Retinal pigment epithelial cell (primary cell): Measurements from ENCODE around the gene FAM193B.
"Not testable (repeated sequence)": the region's sequence is repeated elsewhere in the genome, so short reads cannot be mapped to it uniquely, and the experiment has no call there.

Source experiments
- DNase-seq: peaks from one replicate; pipeline ENCODE4 v3.0.0-alpha.2; 2010; ENCODE audit warnings: low read depth
- H3K4me3 ChIP-seq: 2 replicates; pipeline ENCODE4 v1.5.1; 2011; ENCODE audit warnings: mild to moderate bottlenecking, low read length, control low read depth, moderate library complexity
- CTCF ChIP-seq: conservative IDR thresholded peaks from 2 replicates; pipeline ENCODE4 v1.5.1; 2011; ENCODE audit warnings: low read depth, low read length, control low read depth, inconsistent platforms

The FAM193B gene

GRCh38 chr5:177490311-177490991 is 63.9 kb downstream of the FAM193B start:
- DNase-seq = no peak
- no peak for TF ChIP-seq CTCF
- H3K4me3 ChIP-seq = no peak overlapping the region

GRCh38 chr5:177489119-177489716 is 65.1 kb downstream of the FAM193B start:
- H3K4me3 ChIP-seq = no peak overlapping the region
- DNase-seq = no peak
- TF ChIP-seq CTCF = peak; percentile 14

- TF ChIP-seq CTCF = no peak
- no peak overlapping the region for H3K4me3 ChIP-seq
- no peak for DNase-seq
Measured at GRCh38 chr5:177487975-177488374, 66.4 kb downstream of the FAM193B start.

GRCh38 chr5:177487144-177487543 is 67.2 kb downstream of the FAM193B start:
- DNase-seq = no peak
- H3K4me3 ChIP-seq = no peak overlapping the region
- TF ChIP-seq CTCF = no peak

GRCh38 chr5:177486256-177486655 is 68.1 kb downstream of the FAM193B start:
- no peak for TF ChIP-seq CTCF
- H3K4me3 ChIP-seq = no peak overlapping the region
- no peak for DNase-seq

GRCh38 chr5:177485753-177486152 is 68.6 kb downstream of the FAM193B start:
- DNase-seq, H3K4me3 ChIP-seq: not testable (repeated sequence)

GRCh38 chr5:177484902-177485549 is 69.3 kb downstream of the FAM193B start:
- TF ChIP-seq CTCF = no peak
- no peak overlapping the region for H3K4me3 ChIP-seq
- DNase-seq = no peak
